ENCODE results near the gene CTAGE1.

- no peak for TF ChIP-seq CTCF (IDR thresholded peaks at IDR 0.05)
- TF ChIP-seq POLR2AphosphoS5 (IDR thresholded peaks at IDR 0.05), result no peak
- no peak for TF ChIP-seq POLR2A (IDR thresholded peaks at IDR 0.05; ENCODE audit: low read depth)
- TF ChIP-seq EP300 (IDR thresholded peaks at IDR 0.05), result no peak
Observed at GRCh38 chr18:22453315-22453714, 35.6 kb upstream of the CTAGE1 start.

Data from esophagus muscularis mucosa (tissue), 4 donors.